Measurements from ENCODE around the gene SYT12. TPM values are rescaled to one million over a fixed set of nuclear protein-coding genes. Genes with fewer than 3 reads are reported as not detected.
A peak's percentile ranks its signal among the peaks of the same experiment; 100 is the strongest.

Gene SYT12
- total RNA-seq, 6 experiments from 2014 or later: 1.8 to 35.3 (median 14.2) TPM

GRCh38 chr11:67079065-67079705 is 56.3 kb downstream of the SYT12 start:
- no peaks in the 10 kb centered on the region for H3K27me3 ChIP-seq
- intact Hi-C loops (cut with DNase I): no loop called here
- H3K4me1 ChIP-seq: peaks cover 0 to 14% (median 0%) of the 10 kb centered on the region in 4 donors
- DNase-seq (no peak), ATAC-seq (no peak)
- no peaks in the 10 kb centered on the region for H3K36me3 ChIP-seq
- no peak overlapping the region for H3K27ac ChIP-seq
- TF ChIP-seq CTCF (IDR thresholded peaks at IDR 0.05) (no peak), POLR2A (IDR thresholded peaks at IDR 0.05) (no peak)
- no peak overlapping the region for H3K4me3 ChIP-seq
- H3K9me3 ChIP-seq: no peaks in the 10 kb centered on the region
- 89% methylated on average over 5 of the region's 6 CpGs for WGBS (ENCODE audit: insufficient coverage, low coverage, low lambda C conversion rate, missing lambda C conversion rate)

- H3K27me3 ChIP-seq: no peaks in the 10 kb centered on the region
- peak in 1 of 4 donors; percentile 5 for ATAC-seq
- WGBS (ENCODE audit: insufficient coverage, low coverage, low lambda C conversion rate, missing lambda C conversion rate): 53% methylated on average over 14 of the region's 20 CpGs
- intact Hi-C loops (cut with DNase I): no loop called here
- H3K36me3 ChIP-seq: no peaks in the 10 kb centered on the region
- DNase-seq: no peak
- no peaks in the 10 kb centered on the region for H3K9me3 ChIP-seq
- H3K4me3 ChIP-seq: no peak overlapping the region
- peaks cover 0 to 8% (median 0%) of the 10 kb centered on the region in 4 donors for H3K4me1 ChIP-seq
- no peak for TF ChIP-seq CTCF (IDR thresholded peaks at IDR 0.05)
- TF ChIP-seq POLR2A (IDR thresholded peaks at IDR 0.05): no peak
- H3K27ac ChIP-seq: no peak overlapping the region
These were observed 59.3 kb downstream of the SYT12 start for GRCh38 chr11:67082071-67082791.

- Histone ChIP-seq H3K27me3 (no peaks in the 10 kb centered on the region), H3K36me3 (no peaks in the 10 kb centered on the region), H3K4me1 (peaks cover 0 to 8% (median 0%) of the 10 kb centered on the region in 4 donors), H3K4me3 (no peak overlapping the region), H3K9me3 (no peaks in the 10 kb centered on the region), H3K27ac (no peak overlapping the region)
- DNase-seq (no peak), ATAC-seq (no peak)
- intact Hi-C loops (cut with DNase I): no loop called here
- 84% methylated on average over 5 of the region's 8 CpGs for WGBS (ENCODE audit: insufficient coverage, low coverage, low lambda C conversion rate, missing lambda C conversion rate)
- no peak for TF ChIP-seq POLR2A (IDR thresholded peaks at IDR 0.05)
- TF ChIP-seq CTCF (IDR thresholded peaks at IDR 0.05): no peak
These were observed 60.9 kb downstream of the SYT12 start for GRCh38 chr11:67083786-67084366.

GRCh38 chr11:67085617-67086016 is 62.7 kb downstream of the SYT12 start:
- Histone ChIP-seq H3K36me3 (no peaks in the 10 kb centered on the region), H3K4me3 (no peak overlapping the region), H3K27ac (no peak overlapping the region), H3K9me3 (no peaks in the 10 kb centered on the region), H3K27me3 (no peaks in the 10 kb centered on the region), H3K4me1 (peaks cover 0 to 8% (median 0%) of the 10 kb centered on the region in 4 donors)
- intact Hi-C loops (cut with DNase I): no loop called here
- ATAC-seq (no peak), DNase-seq (no peak)
- 91% methylated on average over 5 of the region's 5 CpGs for WGBS (ENCODE audit: insufficient coverage, low coverage, low lambda C conversion rate, missing lambda C conversion rate)
- no peak for TF ChIP-seq POLR2A (IDR thresholded peaks at IDR 0.05)
- TF ChIP-seq CTCF (IDR thresholded peaks at IDR 0.05): no peak
